Measurements from ENCODE around the gene CRELD1. TPM values are rescaled to one million over a fixed set of nuclear protein-coding genes. Genes with fewer than 3 reads are reported as not detected.

CRELD1 gene
- total RNA-seq, 1 donor from 2014 or later, result 58.0 TPM

DNA sequence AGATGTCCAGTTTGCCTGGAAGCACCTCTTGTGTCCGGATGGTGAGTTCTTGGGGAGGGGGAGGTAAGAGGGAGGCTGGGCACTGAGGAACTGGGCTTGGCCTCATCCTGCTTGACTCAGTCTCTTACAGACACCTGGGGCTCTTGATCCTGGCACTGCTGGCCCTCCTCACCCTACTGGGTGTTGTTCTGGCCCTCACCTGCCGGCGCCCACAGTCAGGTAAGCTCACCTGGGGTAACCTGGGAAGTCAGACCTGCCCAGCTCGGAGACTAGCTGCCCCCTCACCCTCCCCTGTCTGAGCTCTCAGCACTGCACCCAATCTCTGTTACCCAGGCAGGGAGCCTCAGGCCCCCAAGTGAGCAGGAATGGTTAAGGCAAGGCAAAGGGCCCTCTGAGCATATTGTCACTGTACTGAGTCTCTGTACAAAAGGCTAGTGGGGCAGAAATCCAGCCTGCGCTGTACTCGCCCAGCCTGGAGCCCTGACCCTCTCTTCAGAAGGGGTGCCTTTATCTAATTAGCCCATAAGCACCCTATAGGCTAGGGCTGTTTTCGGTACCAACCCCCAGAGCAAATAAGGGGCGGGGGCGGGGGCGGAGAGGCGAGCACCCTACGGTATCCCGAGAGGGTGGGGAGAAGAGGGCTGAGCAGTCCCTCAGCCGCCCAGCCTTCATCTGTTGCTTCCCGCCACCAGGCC is 18.9 kb upstream of the CRELD1 start:
- Histone ChIP-seq H3K36me3 (ENCODE audit: control insufficient read depth, insufficient read depth, low read length) (no peaks in the 10 kb centered on the region), H3K4me3 (ENCODE audit: low read depth, low read length) (peak overlapping the region; percentile 31), H3K27me3 (ENCODE audit: control insufficient read depth, insufficient read depth, low read length) (no peaks in the 10 kb centered on the region)
- TF ChIP-seq, protein P1, sequence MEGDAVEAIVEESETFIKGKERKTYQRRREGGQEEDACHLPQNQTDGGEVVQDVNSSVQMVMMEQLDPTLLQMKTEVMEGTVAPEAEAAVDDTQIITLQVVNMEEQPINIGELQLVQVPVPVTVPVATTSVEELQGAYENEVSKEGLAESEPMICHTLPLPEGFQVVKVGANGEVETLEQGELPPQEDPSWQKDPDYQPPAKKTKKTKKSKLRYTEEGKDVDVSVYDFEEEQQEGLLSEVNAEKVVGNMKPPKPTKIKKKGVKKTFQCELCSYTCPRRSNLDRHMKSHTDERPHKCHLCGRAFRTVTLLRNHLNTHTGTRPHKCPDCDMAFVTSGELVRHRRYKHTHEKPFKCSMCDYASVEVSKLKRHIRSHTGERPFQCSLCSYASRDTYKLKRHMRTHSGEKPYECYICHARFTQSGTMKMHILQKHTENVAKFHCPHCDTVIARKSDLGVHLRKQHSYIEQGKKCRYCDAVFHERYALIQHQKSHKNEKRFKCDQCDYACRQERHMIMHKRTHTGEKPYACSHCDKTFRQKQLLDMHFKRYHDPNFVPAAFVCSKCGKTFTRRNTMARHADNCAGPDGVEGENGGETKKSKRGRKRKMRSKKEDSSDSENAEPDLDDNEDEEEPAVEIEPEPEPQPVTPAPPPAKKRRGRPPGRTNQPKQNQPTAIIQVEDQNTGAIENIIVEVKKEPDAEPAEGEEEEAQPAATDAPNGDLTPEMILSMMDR (IDR thresholded peaks at IDR 0.05; ENCODE audit: insufficient read depth, low read length, poor library complexity, severe bottlenecking), result no peak
- no peak for DNase-seq (ENCODE audit: low read depth)

DNA sequence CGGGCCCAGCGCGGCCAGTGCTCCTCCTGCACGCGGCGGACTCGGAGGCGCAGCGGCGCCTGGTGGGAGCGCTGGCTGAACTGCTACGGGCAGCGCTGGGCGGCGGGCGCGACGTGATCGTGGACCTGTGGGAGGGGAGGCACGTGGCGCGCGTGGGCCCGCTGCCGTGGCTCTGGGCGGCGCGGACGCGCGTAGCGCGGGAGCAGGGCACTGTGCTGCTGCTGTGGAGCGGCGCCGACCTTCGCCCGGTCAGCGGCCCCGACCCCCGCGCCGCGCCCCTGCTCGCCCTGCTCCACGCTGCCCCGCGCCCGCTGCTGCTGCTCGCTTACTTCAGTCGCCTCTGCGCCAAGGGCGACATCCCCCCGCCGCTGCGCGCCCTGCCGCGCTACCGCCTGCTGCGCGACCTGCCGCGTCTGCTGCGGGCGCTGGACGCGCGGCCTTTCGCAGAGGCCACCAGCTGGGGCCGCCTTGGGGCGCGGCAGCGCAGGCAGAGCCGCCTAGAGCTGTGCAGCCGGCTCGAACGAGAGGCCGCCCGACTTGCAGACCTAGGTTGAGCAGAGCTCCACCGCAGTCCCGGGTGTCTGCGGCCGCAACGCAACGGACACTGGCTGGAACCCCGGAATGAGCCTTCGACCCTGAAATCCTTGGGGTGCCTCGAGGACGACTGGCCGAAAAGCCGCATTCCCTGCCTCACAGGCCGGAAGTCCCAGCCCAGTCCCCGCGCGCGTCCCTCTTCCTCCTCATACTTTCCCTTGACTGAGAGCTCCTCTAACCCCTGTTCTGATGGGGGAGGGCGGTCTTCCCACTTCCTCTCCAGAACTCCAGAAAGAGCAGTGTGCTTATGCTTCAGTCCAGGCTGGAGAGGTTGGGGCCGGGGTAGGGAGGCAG is 18.1 kb upstream of the CRELD1 start:
- DNase-seq (ENCODE audit: low read depth), result no peak
- H3K27me3 ChIP-seq (ENCODE audit: control insufficient read depth, insufficient read depth, low read length), result no peaks in the 10 kb centered on the region
- H3K4me3 ChIP-seq (ENCODE audit: low read depth, low read length), result peak overlapping the region; percentile 31
- TF ChIP-seq, protein P1 (IDR thresholded peaks at IDR 0.05; ENCODE audit: insufficient read depth, low read length, poor library complexity, severe bottlenecking), result peak; percentile 11
- H3K36me3 ChIP-seq (ENCODE audit: control insufficient read depth, insufficient read depth, low read length), result no peaks in the 10 kb centered on the region

GRCh38 chr3:9916346-9916733 is 17.3 kb upstream of the CRELD1 start:
- no peaks in the 10 kb centered on the region for H3K27me3 ChIP-seq (ENCODE audit: control insufficient read depth, insufficient read depth, low read length)
- TF ChIP-seq, protein P1 (IDR thresholded peaks at IDR 0.05; ENCODE audit: insufficient read depth, low read length, poor library complexity, severe bottlenecking), result no peak
- DNase-seq (ENCODE audit: low read depth), result no peak
- H3K4me3 ChIP-seq (ENCODE audit: low read depth, low read length), result no peak overlapping the region
- no peaks in the 10 kb centered on the region for H3K36me3 ChIP-seq (ENCODE audit: control insufficient read depth, insufficient read depth, low read length)

- peak within 1 kb of the TSS; percentile 37 for H3K4me3 ChIP-seq (ENCODE audit: low read depth, low read length)
- DNase-seq (ENCODE audit: low read depth), result peak; percentile 76
- no peaks in the 10 kb centered on the region for H3K36me3 ChIP-seq (ENCODE audit: control insufficient read depth, insufficient read depth, low read length)
- H3K27me3 ChIP-seq (ENCODE audit: control insufficient read depth, insufficient read depth, low read length), result no peaks in the 10 kb centered on the region
- TF ChIP-seq, protein P1 (IDR thresholded peaks at IDR 0.05; ENCODE audit: insufficient read depth, low read length, poor library complexity, severe bottlenecking), result no peak
These were observed 16.6 kb upstream of the CRELD1 start, which contains the start of gene IL17RC for GRCh38 chr3:9916734-9917680. Gene IL17RC, plus strand, starts transcription at chr3:9917098. Its CDS starts 218 bp downstream, at chr3:9917316.

GRCh38 chr3:9917820-9918219 is 15.8 kb upstream of the CRELD1 start:
- no peak overlapping the region for H3K4me3 ChIP-seq (ENCODE audit: low read depth, low read length)
- H3K27me3 ChIP-seq (ENCODE audit: control insufficient read depth, insufficient read depth, low read length), result no peaks in the 10 kb centered on the region
- H3K36me3 ChIP-seq (ENCODE audit: control insufficient read depth, insufficient read depth, low read length), result no peaks in the 10 kb centered on the region
- TF ChIP-seq, protein P1 (IDR thresholded peaks at IDR 0.05; ENCODE audit: insufficient read depth, low read length, poor library complexity, severe bottlenecking), result no peak
- DNase-seq (ENCODE audit: low read depth), result no peak

Data from kidney epithelial cell (primary cell).